Esophagus muscularis mucosa (tissue), 4 donors: ENCODE data around the gene BET1. TPM values are rescaled to one million over a fixed set of nuclear protein-coding genes. Genes with fewer than 3 reads are reported as not detected.
"Not testable (repeated sequence)": the region's sequence is repeated elsewhere in the genome, so short reads cannot be mapped to it uniquely, and the experiment has no call there.

Source experiments
- DNase-seq: peaks from one replicate; pipeline ENCODE4 v3.0.0-alpha.2; 2017; ENCODE audit errors: extremely low spot score
- H3K27ac ChIP-seq, 4 donors: fragments of 200-600 bp; sonication (generic); replicated peaks in 1 of 4; 1 replicate in 3 of 4; 2 replicates in 1 of 4; pipeline ENCODE4 v1.5.1; 2016 to 2019; ENCODE audit warnings: mild to moderate bottlenecking in 1 of 4
- H3K27me3 ChIP-seq, 4 donors: fragments of 200-600 bp; sonication (generic); one replicate each; pipeline versions ENCODE4 v1.5.1 to v1.6.0; 2016 to 2019
- H3K36me3 ChIP-seq, 4 donors: fragments of 200-600 bp; sonication (generic); one replicate each; pipeline ENCODE4 v1.5.1; 2016 to 2019
- H3K4me1 ChIP-seq, 4 donors: fragments of 200-600 bp; sonication (generic); one replicate each; pipeline ENCODE4 v1.5.1; 2016 to 2019
- H3K4me3 ChIP-seq, 4 donors: fragments of 200-600 bp; sonication (generic); 1 replicate in 2 of 4; 2 replicates in 2 of 4; pipeline ENCODE4 v1.5.1; 2016 to 2019; ENCODE audit warnings: mild to moderate bottlenecking in 4 of 4, moderate library complexity in 1 of 4
- H3K9me3 ChIP-seq, 4 donors: fragments of 200-600 bp; sonication (generic); 1 replicate in 3 of 4; 2 replicates in 1 of 4; pipeline ENCODE4 v1.5.1; 2016 to 2019
- EP300 ChIP-seq: sonication (generic); formaldehyde crosslinking; IDR thresholded peaks from one replicate; pipeline ENCODE4 v1.6.1; 2017; ENCODE audit warnings: antibody characterized with exemption
- POLR2A ChIP-seq: fragments of 450-650 bp; IDR thresholded peaks from one replicate; pipeline ENCODE4 v1.6.1; 2017; ENCODE audit warnings: antibody characterized with exemption, moderate library complexity, mild to moderate bottlenecking, low read depth
- POLR2AphosphoS5 ChIP-seq, 2 donors: sonication (generic); formaldehyde crosslinking; IDR thresholded peaks; one replicate each; pipeline ENCODE4 v1.6.1; 2017; ENCODE audit warnings: antibody characterized with exemption in 2 of 2
- WGBS: methylation state at CpG from one replicate; pipeline ENCODE4 v1.1.5; 2018; 5-methylcytosine and 5-hydroxymethylcytosine counted together
- intact Hi-C: fragments of 100-400 bp; cut with DNase I; formaldehyde crosslinking; loops from one replicate; pipeline ENCODE4 v1.15.1; 2023
- total RNA-seq, 4 donors: library from RNA; depleted of rRNA; stranded (reverse); fragments of >200 nt; gene quantifications; one replicate each; pipeline versions ENCODE4 v1.1.0 to v1.2.1, GENCODE V29; 2016
- TF ChIP-seq, protein P1 (sequence below), 3 experiments: fragments of 200-600 bp in 2 of 3; fragments of 450-650 bp in 1 of 3; sonication (generic) in 2 of 3; IDR thresholded peaks; one replicate each; pipeline ENCODE4 v1.5.1; 2017 to 2019; ENCODE audit warnings: antibody characterized with exemption in 3 of 3, mild to moderate bottlenecking in 2 of 3, moderate library complexity in 1 of 3

BET1 gene
- total RNA-seq, 4 donors from 2014 or later, result 10.5 to 15.8 (median 12.6) TPM

DNA sequence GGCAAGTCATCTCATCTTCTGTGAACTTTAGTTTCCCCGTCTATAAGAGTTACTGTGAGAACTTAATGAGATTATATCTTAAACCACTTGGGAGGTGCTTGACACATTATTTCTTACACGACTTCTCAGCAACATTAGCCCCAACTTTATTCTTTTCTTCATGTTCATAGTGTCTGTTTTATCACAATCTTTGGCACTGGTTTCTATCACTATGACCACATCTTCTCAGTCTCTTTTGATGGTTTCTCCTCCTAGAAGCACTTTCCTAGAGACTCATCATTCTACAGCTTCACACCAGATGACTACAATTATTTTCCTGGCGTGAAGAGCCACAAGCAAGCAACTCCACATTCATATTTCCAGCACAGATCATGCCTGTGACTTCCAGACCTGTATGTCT, 26.5 kb upstream of the BET1 start:
- Histone ChIP-seq H3K27ac (no peak overlapping the region), H3K4me3 (no peak overlapping the region), H3K4me1 (no peaks in the 10 kb centered on the region), H3K36me3 (no peaks in the 10 kb centered on the region), H3K27me3 (no peaks in the 10 kb centered on the region), H3K9me3 (no peaks in the 10 kb centered on the region)
- WGBS, result 79% methylated on average over 3 of the region's 3 CpGs
- DNase-seq, result no peak
- intact Hi-C loops, result no loop called here
- TF ChIP-seq POLR2AphosphoS5 (IDR thresholded peaks at IDR 0.05), result no peak
- TF ChIP-seq POLR2A, result no peak
- no peak for TF ChIP-seq EP300
- TF ChIP-seq, protein P1, sequence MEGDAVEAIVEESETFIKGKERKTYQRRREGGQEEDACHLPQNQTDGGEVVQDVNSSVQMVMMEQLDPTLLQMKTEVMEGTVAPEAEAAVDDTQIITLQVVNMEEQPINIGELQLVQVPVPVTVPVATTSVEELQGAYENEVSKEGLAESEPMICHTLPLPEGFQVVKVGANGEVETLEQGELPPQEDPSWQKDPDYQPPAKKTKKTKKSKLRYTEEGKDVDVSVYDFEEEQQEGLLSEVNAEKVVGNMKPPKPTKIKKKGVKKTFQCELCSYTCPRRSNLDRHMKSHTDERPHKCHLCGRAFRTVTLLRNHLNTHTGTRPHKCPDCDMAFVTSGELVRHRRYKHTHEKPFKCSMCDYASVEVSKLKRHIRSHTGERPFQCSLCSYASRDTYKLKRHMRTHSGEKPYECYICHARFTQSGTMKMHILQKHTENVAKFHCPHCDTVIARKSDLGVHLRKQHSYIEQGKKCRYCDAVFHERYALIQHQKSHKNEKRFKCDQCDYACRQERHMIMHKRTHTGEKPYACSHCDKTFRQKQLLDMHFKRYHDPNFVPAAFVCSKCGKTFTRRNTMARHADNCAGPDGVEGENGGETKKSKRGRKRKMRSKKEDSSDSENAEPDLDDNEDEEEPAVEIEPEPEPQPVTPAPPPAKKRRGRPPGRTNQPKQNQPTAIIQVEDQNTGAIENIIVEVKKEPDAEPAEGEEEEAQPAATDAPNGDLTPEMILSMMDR (IDR thresholded peaks at IDR 0.05), result no peak

GRCh38 chr7:94029976-94030375, 25.8 kb upstream of the BET1 start:
- Histone ChIP-seq H3K27ac (no peak overlapping the region), H3K9me3 (no peaks in the 10 kb centered on the region), H3K27me3 (no peaks in the 10 kb centered on the region), H3K36me3 (no peaks in the 10 kb centered on the region), H3K4me1 (no peaks in the 10 kb centered on the region), H3K4me3 (no peak overlapping the region)
- intact Hi-C loops, result no loop called here
- 69% methylated on average over 3 of the region's 3 CpGs for WGBS
- TF ChIP-seq POLR2AphosphoS5 (IDR thresholded peaks at IDR 0.05), result no peak
- TF ChIP-seq EP300, result no peak
- TF ChIP-seq, protein P1 (IDR thresholded peaks at IDR 0.05), result no peak
- no peak for TF ChIP-seq POLR2A
- no peak for DNase-seq

- H3K4me1 ChIP-seq, result no peaks in the 10 kb centered on the region
- no peak for DNase-seq
- no peak overlapping the region for H3K27ac ChIP-seq
- TF ChIP-seq POLR2AphosphoS5 (IDR thresholded peaks at IDR 0.05) (no peak), POLR2A (no peak), EP300 (no peak)
- TF ChIP-seq, protein P1 (IDR thresholded peaks at IDR 0.05), result no peak
- intact Hi-C loops, result no loop called here
- H3K36me3 ChIP-seq, result no peaks in the 10 kb centered on the region
- no peaks in the 10 kb centered on the region for H3K9me3 ChIP-seq
- H3K4me3 ChIP-seq, result no peak overlapping the region
- WGBS, result 100% methylated on average over 1 of the region's 1 CpG
- H3K27me3 ChIP-seq, result no peaks in the 10 kb centered on the region
Observed at GRCh38 chr7:94028768-94029167, 24.6 kb upstream of the BET1 start.

- 95% methylated on average over 2 of the region's 2 CpGs for WGBS
Observed at GRCh38 chr7:94026619-94027018, 22.5 kb upstream of the BET1 start.

GRCh38 chr7:94022550-94022949, 18.4 kb upstream of the BET1 start:
- no peak overlapping the region for H3K27ac ChIP-seq
- intact Hi-C loops, result no loop called here
- 42% methylated on average over 3 of the region's 3 CpGs for WGBS
- TF ChIP-seq, protein P1 (IDR thresholded peaks at IDR 0.05), result no peak
- TF ChIP-seq POLR2A, result no peak
- TF ChIP-seq POLR2AphosphoS5 (IDR thresholded peaks at IDR 0.05), result no peak
- no peak for TF ChIP-seq EP300
- H3K4me1 ChIP-seq, result no peaks in the 10 kb centered on the region
- DNase-seq, result no peak
- no peak overlapping the region for H3K4me3 ChIP-seq
- H3K36me3 ChIP-seq, result no peaks in the 10 kb centered on the region
- no peaks in the 10 kb centered on the region for H3K9me3 ChIP-seq
- no peaks in the 10 kb centered on the region for H3K27me3 ChIP-seq

More at GRCh38 chr7:94026619-94027018, 22.5 kb upstream of the BET1 start:
- H3K27me3 ChIP-seq, H3K36me3 ChIP-seq, H3K27ac ChIP-seq, DNase-seq, intact Hi-C loops, H3K4me3 ChIP-seq, H3K9me3 ChIP-seq, H3K4me1 ChIP-seq: not testable (repeated sequence)
